Activated gamma-delta T cell treated with anti-CD3 and anti-CD28 coated beads, Interleukin-2, amount 50 U/mL, for 16 hours (primary cell): ENCODE data around the gene NLE1.

Experiments
- DNase-seq: peaks from one replicate; pipeline ENCODE4 v3.0.0-alpha.2; 2020; ENCODE audit warnings: low read depth

Gene NLE1

GRCh38 chr17:35086164-35086563 is 55.9 kb downstream of the NLE1 start:
- no peak for DNase-seq

GRCh38 chr17:35084987-35085386 is 57.1 kb downstream of the NLE1 start:
- no peak for DNase-seq

- DNase-seq, result no peak
Observed at GRCh38 chr17:35083071-35083470, 59.0 kb downstream of the NLE1 start.

- DNase-seq, result no peak
Observed at GRCh38 chr17:35082073-35082657, 59.9 kb downstream of the NLE1 start.

- DNase-seq, result no peak
Observed at GRCh38 chr17:35081638-35082037, 60.5 kb downstream of the NLE1 start.

GRCh38 chr17:35080536-35080935 is 61.6 kb downstream of the NLE1 start:
- no peak for DNase-seq

- DNase-seq, result no peak
Observed at GRCh38 chr17:35079547-35080423, 62.3 kb downstream of the NLE1 start.
